RPMI8226 (cell line): ENCODE results near the gene RFTN1.

ENCODE experiments used
- DNase-seq: peaks from one replicate; pipeline ENCODE4 v3.0.0-alpha.2; 2015

RFTN1 gene

GRCh38 chr3:16461463-16462245 is 51.8 kb downstream of the RFTN1 start:
- DNase-seq: no peak

GRCh38 chr3:16460886-16461285 is 52.6 kb downstream of the RFTN1 start:
- DNase-seq: no peak

- no peak for DNase-seq
Measured at GRCh38 chr3:16460273-16460672, 53.2 kb downstream of the RFTN1 start.

- DNase-seq: no peak
Measured at GRCh38 chr3:16456784-16457415, 56.6 kb downstream of the RFTN1 start.

- DNase-seq: no peak
Measured at GRCh38 chr3:16455966-16456365, 57.5 kb downstream of the RFTN1 start.

- no peak for DNase-seq
Measured at GRCh38 chr3:16455001-16455400, 58.5 kb downstream of the RFTN1 start.

GRCh38 chr3:16452261-16452660 is 61.2 kb downstream of the RFTN1 start:
- DNase-seq: no peak

GRCh38 chr3:16449369-16449768 is 64.1 kb downstream of the RFTN1 start:
- no peak for DNase-seq

- DNase-seq: no peak
Measured at GRCh38 chr3:16448639-16449070, 64.8 kb downstream of the RFTN1 start.

- DNase-seq: no peak
Measured at GRCh38 chr3:16447135-16447534, 66.4 kb downstream of the RFTN1 start.

- no peak for DNase-seq
Measured at GRCh38 chr3:16444344-16444743, 69.2 kb downstream of the RFTN1 start.

GRCh38 chr3:16442730-16443129 is 70.8 kb downstream of the RFTN1 start:
- DNase-seq: no peak

GRCh38 chr3:16441371-16441875 is 72.1 kb downstream of the RFTN1 start:
- no peak for DNase-seq

- DNase-seq: no peak
Measured at GRCh38 chr3:16439848-16440708, 73.4 kb downstream of the RFTN1 start.

GRCh38 chr3:16439163-16439847 is 74.2 kb downstream of the RFTN1 start:
- no peak for DNase-seq

- no peak for DNase-seq
Measured at GRCh38 chr3:16437640-16438039, 75.9 kb downstream of the RFTN1 start.

- no peak for DNase-seq
Measured at GRCh38 chr3:16433701-16434151, 79.8 kb downstream of the RFTN1 start.

- DNase-seq: no peak
Measured at GRCh38 chr3:16432714-16433113, 80.8 kb downstream of the RFTN1 start.

GRCh38 chr3:16430717-16431630 is 82.5 kb downstream of the RFTN1 start:
- no peak for DNase-seq

- DNase-seq: no peak
Measured at GRCh38 chr3:16429086-16429485, 84.4 kb downstream of the RFTN1 start.

- DNase-seq: no peak
Measured at GRCh38 chr3:16428612-16429011, 84.9 kb downstream of the RFTN1 start.
